SKM-1 treated with dmso at 0.1 percent for 144 hours (cell line): ENCODE results near the gene SLC45A2.
"Not testable (repeated sequence)": the region's sequence is repeated elsewhere in the genome, so short reads cannot be mapped to it uniquely, and the experiment has no call there.

Source experiments
- DNase-seq: peaks from one replicate; lab custom pipeline; 2025; ENCODE audit not compliant: unreplicated experiment; lab: John Stamatoyannopoulos, UW

The SLC45A2 gene

DNA sequence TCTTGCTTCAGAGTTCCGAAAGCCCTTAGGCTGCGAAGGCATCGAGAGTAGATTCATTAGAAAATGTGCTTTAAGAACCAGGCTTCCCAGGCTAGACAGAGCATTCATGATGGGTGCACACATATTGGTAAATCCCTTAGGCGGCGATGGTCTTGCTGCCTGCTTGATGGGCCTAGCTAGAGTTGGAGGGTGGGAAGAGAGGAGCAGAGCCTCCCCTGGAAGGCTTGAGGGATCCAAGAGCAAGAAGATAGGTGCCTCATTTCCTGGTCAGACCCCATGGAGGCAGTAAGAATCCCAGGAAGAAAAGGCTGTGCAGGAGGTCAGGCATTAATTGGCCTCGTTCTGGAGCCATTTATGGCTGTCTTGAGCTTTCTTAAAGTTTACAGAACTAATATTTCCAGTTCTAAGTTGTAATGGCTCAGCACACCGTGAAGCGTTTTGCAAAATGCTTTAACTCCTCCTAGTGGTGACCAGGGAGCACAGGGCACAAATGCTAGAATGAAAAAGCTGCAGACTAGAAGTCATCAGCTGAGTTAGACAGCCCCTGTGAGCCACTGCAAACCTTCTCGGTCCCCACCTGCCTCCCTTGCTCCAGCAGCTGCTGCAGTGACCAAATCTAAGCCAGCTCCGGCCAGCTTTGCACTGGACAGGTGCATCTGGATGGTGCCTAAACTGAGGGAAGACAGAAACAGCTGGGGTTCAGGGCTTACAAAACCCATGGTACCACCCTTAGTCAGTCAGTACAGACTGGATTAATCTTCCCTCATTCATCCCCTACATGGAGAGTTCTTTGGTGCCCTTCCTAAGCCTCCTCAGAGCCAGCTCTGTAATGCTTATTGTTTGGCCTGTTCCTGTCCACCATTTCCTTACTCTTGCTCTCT is 14.7 kb downstream of the SLC45A2 start:
- DNase-seq, result no peak

DNA sequence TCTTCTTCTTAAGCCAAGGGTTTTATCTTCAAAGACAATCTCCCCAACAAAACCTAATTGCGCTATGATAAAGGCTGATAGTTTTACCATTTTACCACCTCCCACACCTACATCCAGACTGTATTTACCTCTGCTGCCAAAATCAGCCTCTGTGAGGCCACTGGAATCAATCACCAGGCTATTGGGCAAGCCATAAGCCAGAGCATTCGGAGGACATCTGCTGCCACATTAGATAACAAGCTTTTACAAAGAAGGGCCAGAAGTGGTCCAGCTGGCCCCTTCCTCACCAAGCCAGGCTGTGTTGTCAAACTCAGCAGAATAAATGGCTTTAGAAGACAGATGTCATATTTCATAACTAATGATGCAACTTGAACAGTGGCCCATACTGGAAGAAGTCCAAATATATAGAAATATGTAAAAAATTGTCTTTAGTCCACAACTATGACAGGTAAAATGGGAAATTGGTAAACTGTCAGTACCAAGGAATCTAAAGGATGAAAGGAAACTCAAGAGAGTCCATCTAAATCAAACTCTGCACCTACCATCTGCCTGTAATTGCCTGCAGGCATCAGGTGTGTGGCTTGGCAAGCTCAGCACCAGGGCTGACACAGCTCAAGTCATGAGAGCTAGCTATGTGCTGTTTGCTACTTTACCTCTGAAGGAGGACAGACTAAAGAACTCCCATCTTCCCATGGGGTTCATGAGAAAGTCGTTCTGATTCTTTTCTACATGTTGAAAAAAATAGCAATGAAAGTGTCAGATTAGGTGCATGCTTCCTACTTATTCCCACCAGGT is 16.1 kb downstream of the SLC45A2 start:
- no peak for DNase-seq

DNA sequence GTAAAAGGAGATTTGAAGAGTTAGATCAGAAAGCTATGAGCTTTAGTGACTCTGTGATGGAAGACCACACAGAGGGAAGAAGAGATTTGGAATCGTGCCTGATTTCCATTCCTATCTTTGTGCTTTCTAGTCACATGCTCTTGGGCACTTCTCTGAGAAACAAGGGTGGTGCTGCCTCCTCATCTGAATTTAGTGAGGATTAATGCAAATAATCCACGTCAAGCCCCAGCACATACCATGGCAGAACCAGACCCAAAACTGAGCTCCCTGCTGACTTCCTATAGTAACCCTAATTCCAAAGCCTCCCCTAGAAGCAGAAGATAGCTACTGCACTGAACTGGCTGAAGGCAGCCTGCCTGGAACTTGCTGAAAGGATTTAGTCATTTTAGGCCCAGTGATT is 17.7 kb downstream of the SLC45A2 start:
- no peak for DNase-seq

DNA sequence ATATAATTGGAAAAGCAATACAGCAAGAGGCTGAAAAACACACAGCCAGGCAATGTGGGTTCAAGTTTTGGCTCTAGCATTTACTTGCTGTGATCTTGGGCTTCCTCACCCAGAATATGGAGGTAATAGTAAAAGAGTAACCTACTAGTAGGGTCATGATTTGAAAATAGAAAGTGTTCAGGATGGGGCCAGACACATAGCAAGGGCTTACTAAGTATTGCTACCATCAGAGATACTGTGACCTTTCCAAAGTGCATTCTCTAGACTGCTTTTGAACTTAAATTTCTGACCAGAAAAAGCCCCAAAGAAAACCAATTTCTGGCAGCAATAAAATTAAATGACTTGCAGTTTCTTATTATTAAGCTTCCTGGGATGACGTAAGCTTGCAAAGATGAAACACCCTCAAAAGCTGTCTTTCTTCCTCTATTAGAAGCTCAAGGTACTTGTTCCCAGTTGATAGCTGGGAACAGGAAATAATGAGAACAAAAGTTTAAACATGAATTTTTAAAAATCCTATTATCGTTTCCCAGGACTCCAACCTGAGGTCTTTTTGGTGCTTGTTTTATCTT is 20.3 kb downstream of the SLC45A2 start:
- DNase-seq, result no peak

DNA sequence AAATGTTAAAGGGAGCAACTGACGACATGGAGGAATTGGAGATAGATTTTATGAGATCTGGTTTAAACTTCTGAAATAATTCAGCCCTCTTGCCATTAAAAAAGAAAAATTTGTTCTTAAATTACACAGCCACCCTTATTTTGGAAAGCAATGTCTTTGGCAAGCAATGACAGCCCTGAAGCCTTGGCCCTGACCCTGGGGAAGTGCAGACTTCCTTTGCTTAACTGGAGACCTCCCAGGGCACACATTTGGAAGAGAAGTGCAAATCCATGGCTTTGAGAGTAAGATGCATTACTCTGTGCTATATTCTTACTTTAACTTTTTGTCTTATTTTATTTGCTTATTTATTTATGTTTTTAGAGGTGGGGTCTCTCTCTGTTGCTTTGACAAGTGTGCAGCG is 26.3 kb downstream of the SLC45A2 start:
- DNase-seq, result no peak

DNA sequence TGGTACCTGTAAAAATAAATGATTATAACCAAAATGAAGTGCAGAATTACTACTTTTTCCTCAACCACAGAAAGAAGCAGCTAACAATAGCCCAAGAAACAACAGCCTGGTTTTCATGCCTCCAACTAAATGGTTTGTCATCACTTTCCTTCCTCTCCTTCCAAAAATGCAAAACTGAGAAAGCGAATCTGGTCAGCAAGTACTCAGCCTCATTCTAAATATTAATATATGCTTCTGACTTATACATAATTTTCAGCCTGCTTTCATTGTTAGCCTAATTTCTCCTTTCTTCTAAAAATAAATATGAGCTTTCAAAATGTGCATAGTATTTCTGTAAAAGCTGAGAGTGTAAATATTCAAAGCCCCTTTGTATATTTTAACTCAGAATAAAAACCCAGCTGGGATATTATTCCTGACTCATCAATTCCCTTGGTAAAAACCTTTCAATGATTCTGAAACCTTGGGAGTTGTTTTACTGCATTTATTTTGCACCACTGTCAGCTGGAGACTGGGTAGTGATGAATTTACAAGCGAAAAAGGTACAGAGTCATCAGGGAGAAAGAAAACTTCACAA is 26.8 kb downstream of the SLC45A2 start:
- DNase-seq, result no peak

DNA sequence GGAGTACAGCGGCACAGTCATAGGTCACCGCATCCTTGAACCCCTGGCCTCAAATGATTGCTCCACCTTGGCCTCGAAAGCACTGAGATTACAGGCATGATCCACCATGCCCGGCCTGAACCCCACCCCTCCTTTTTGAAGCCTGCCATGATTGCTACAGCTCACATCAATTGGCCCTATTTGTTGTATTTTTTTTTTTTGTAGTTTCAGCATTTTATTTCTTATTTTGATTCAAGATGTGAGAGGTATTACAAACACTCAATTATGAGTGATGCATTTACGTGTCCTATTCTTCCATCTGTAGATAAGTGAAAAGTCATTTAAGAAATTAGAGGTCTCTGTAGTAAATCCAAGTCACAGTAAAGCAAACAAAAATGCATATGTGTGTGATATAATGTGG is 32.3 kb downstream of the SLC45A2 start:
- DNase-seq, result not testable (repeated sequence)

DNA sequence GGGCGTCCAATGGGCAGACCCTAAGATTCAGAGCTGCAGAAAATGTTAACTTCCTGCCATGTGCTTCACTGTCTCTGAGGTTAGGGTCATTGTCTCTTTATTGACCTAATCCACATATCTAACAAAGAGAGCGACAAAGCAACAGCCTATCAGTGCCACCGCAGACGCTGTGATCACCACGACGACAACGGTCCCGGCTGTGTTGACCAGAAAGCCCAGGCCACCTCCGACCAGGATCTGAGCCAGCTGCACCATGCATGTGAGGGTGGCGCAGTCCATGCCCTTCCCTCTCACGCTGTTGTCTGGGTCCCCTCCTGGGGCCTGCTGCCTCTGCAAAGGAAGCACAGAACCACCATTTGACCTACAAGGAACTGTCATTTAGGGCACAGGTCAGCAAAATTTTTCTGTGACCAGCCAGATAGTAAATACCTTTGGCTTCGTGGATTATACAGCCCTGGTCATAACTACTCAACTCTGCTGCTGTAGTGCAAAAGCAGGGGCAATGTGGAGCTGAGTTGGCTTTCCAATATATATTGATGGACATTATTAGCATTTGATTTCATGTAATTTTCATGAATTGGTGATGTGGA is 39.9 kb downstream of the SLC45A2 start:
- DNase-seq, result no peak

DNA sequence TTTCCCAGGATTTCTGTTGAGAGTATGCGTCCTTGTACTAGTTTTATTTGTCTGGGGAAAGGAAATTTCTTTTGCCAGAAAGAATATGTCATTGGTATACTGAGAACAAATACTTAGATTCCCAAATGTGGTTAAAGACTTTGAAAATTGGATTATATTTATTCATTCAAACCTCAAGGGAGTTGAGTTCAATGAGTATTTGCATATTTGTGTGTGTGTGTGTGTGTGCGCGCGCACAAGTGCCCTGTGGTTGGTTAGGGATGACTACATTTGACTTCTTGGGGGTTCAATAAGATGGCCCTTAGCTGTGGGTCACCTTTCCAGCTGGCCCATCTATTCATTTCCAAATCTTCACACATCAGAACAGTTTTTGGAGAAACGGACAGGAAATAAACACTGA is 43.4 kb downstream of the SLC45A2 start:
- no peak for DNase-seq

DNA sequence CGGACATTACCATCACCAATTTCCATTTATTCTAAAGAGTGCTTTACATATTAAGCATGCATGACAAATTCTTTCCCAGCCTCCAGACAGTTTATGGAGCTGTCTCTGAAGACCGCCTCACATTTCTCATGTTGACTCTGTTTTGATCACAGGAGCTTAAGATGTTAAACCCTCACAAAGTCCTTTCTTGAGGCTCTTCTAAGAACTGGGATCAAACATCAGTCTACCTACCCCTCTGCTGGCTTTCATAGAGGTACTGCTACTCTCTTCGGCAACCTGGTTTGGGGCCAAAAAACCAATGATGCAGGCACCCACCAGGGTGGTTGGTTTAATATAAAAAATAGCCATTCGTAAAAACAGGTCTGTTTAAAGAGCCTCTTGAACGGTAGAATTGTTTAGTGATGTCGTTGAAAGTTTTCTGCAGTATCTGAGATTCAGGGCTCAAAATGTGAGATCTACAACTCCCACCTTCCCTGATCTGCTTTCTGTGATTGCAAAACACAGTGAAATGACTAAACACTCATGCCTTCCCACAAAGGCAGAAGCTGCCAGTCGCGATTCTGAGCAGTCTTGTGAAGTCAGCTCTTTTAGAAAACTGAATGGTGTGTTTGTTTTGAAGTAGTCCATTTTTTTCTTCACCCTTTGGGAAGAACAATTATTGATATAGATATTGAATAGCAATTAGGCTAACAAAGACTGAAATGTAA is 44.8 kb downstream of the SLC45A2 start:
- DNase-seq, result no peak

DNA sequence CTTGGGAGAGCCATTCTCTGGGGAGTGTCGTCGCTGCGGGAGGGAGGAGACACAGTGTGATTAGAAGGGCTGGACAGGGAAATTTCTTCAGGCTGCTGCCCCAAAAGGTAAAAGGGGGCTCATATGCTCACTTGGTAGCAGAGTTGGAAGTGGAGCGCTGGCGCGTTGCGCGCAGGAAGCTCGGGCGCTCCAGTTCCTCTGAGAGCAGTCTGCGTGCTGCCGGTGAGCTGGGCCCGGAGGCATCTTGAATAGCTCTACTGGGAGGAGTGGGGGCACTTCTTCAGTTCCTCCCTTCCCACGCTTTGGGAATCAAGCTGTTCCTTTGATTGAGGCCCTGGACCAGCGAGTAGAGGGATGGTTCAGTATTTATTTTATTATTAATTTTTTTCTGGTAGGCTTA is 45.6 kb downstream of the SLC45A2 start:
- DNase-seq, result no peak

DNA sequence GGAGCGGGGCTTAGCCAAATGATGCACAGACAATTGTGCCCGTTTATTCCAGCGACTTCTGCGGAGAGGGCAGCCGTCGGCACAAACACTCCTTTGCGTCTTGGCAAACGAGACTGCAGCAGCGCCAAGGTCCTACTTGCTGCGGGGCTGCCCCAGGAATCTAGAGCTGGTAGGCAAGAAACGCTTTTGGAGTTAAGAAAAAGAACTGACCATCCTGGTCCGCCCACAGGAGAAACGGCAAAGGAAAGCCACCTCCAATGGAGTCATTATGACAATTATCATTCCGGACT is 46.0 kb downstream of the SLC45A2 start:
- no peak for DNase-seq

DNA sequence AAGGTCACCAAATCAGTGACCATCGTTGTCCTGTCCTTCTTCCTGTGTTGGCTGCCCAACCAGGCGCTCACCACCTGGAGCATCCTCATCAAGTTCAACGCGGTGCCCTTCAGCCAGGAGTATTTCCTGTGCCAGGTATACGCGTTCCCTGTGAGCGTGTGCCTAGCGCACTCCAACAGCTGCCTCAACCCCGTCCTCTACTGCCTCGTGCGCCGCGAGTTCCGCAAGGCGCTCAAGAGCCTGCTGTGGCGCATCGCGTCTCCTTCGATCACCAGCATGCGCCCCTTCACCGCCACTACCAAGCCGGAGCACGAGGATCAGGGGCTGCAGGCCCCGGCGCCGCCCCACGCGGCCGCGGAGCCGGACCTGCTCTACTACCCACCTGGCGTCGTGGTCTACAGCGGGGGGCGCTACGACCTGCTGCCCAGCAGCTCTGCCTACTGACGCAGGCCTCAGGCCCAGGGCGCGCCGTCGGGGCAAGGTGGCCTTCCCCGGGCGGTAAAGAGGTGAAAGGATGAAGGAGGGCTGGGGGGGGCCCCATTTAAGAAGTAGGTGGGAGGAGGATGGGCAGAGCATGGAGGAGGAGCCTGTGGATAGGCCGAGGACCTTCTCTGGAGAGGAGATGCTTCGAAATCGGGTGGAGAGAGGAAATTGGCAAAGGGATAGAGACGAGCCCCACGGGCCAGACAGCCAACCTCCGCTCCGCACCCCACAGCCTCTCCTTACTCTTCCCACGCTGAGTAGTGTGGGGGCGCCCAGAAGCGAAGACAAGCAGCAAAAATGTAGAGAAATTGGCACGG is 46.6 kb downstream of the SLC45A2 start:
- no peak for DNase-seq

DNA sequence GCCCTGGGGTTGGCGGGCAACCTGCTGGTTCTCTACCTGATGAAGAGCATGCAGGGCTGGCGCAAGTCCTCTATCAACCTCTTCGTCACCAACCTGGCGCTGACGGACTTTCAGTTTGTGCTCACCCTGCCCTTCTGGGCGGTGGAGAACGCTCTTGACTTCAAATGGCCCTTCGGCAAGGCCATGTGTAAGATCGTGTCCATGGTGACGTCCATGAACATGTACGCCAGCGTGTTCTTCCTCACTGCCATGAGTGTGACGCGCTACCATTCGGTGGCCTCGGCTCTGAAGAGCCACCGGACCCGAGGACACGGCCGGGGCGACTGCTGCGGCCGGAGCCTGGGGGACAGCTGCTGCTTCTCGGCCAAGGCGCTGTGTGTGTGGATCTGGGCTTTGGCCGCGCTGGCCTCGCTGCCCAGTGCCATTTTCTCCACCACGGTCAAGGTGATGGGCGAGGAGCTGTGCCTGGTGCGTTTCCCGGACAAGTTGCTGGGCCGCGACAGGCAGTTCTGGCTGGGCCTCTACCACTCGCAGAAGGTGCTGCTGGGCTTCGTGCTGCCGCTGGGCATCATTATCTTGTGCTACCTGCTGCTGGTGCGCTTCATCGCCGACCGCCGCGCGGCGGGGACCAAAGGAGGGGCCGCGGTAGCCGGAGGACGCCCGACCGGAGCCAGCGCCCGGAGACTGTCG is 47.3 kb downstream of the SLC45A2 start:
- DNase-seq, result no peak

DNA sequence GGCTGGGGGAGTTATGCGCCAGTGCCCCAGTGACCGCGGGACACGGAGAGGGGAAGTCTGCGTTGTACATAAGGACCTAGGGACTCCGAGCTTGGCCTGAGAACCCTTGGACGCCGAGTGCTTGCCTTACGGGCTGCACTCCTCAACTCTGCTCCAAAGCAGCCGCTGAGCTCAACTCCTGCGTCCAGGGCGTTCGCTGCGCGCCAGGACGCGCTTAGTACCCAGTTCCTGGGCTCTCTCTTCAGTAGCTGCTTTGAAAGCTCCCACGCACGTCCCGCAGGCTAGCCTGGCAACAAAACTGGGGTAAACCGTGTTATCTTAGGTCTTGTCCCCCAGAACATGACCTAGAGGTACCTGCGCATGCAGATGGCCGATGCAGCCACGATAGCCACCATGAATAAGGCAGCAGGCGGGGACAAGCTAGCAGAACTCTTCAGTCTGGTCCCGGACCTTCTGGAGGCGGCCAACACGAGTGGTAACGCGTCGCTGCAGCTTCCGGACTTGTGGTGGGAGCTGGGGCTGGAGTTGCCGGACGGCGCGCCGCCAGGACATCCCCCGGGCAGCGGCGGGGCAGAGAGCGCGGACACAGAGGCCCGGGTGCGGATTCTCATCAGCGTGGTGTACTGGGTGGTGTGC is 48.0 kb downstream of the SLC45A2 start, which contains the start of gene RXFP3:
Gene RXFP3, plus strand, starts transcription at position 6 of the 636 bp plus-strand sequence. Its CDS starts 355 bp downstream, at position 361.
- DNase-seq, result no peak

DNA sequence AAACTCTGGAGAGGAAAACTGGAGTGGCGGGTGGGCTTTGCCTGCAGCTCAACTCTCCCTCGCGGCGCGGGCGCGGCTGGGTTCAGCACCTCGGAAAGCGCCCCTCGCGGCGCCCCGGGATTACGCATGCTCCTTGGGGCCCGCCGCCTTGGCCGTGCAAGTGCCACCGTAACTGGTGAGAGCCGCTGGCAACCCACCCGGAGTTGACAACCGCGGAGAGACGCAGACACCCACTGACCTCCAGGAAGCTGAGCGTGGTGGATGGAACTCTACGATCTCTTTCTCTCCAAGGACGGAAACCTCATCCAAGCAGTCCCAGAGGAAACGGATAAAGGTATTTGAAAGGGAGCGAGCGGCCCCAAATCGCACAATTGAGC is 48.5 kb downstream of the SLC45A2 start:
- DNase-seq, result no peak

DNA sequence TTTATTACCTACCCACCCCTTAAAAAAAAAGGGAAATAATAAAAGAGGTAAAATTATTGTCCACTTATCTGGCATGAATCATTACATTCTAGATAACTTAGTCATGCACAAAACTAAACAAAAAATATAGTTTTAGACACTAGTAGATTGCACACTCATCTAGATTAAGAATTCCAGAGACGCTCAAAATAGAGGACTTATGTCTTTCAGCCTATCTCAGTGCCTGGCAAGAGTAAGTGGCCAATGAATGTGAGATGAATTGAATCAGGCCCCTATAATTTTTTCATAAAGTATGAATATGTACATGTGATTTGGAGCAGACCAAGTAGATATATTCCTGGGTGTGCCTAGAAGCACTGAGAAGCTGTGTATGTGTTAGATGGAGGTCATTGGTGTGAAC is 50.3 kb downstream of the SLC45A2 start:
- DNase-seq, result no peak

DNA sequence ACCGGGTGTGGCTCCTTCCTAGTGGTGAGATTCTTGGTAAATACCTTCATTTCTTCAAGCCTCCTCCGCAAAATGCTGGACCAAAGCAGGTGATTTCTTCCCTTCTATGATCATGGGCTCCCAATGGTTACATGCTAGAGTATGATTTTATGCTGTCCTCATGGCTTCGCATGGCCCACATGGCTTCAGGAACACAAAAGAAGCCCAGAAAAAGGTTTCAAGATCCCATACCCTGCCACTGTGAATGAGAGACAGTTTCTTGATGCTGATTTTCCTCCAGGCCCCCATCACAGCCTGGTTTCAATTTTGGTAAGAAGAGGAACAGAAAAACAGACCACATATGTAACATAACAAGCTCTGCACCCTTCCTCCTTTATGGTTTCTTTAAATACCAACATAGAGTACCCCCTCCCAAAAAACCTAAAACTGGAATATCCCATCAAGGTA is 50.7 kb downstream of the SLC45A2 start:
- no peak for DNase-seq

DNA sequence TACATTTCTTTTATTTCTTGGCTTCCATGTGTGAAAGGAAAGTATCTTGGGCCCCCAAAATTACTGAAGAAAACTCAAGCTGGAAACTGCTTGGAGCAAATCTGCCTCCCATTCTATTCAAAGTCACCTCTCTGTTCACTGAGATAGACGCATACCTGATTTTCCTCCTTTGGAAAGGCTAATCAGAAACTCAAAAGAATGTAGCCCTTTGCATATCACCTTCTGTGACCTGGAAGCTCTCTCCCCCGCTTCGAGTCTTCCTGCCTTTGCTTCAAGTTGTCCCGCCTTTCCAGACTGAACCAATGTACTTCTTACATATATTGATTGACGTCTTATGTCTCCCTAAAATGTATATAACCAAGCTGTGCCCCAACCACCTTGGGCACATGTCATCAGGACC is 53.4 kb downstream of the SLC45A2 start:
- DNase-seq, result no peak
